Measurements from ENCODE around the gene BRCC3.

BRCC3 gene

GRCh38 chrX:155070975-155071693 lies at the start of gene BRCC3, which contains the start of the genes CMC4 and MTCP1:
BRCC3 (plus strand) TSS chrX:155071508; CDS start chrX:155071528, 20 bp downstream.
CMC4 (minus strand) TSS chrX:155071136; CDS start chrX:155064023, 7,113 bp downstream.
MTCP1 (minus strand) TSS chrX:155071136; CDS start chrX:155066010, 5,126 bp downstream.
- DNase-seq, result peak; percentile 79

- DNase-seq, result no peak
Observed at GRCh38 chrX:155022585-155022984, 48.7 kb upstream of the BRCC3 start, which contains the start of gene F8. F8 (minus strand) TSS chrX:155022723; CDS start chrX:155022552, 171 bp downstream.

GRCh38 chrX:155023907-155024833 lies 47.1 kb upstream of the BRCC3 start:
- no peak for DNase-seq

- DNase-seq, result no peak
Observed at GRCh38 chrX:155026420-155026726, 44.9 kb upstream of the BRCC3 start.

GRCh38 chrX:155026727-155027508 lies 44.4 kb upstream of the BRCC3 start, which contains the start of gene FUNDC2:
FUNDC2 (plus strand) TSS chrX:155026844; CDS start chrX:155026939, 95 bp downstream.
- peak; percentile 86 for DNase-seq

- DNase-seq, result peak; percentile 25
Observed at GRCh38 chrX:155027509-155028066, 43.7 kb upstream of the BRCC3 start.

GRCh38 chrX:155028129-155028528 lies 43.2 kb upstream of the BRCC3 start:
- no peak for DNase-seq

GRCh38 chrX:155028877-155029291 lies 42.4 kb upstream of the BRCC3 start:
- no peak for DNase-seq

- no peak for DNase-seq
Observed at GRCh38 chrX:155031657-155032056, 39.7 kb upstream of the BRCC3 start.

GRCh38 chrX:155035688-155036087 lies 35.6 kb upstream of the BRCC3 start:
- no peak for DNase-seq

GRCh38 chrX:155046129-155046810 lies 25.0 kb upstream of the BRCC3 start:
- DNase-seq, result no peak

- no peak for DNase-seq
Observed at GRCh38 chrX:155046811-155047528, 24.3 kb upstream of the BRCC3 start.

GRCh38 chrX:155048977-155049619 lies 22.2 kb upstream of the BRCC3 start:
- DNase-seq, result peak; percentile 1

- no peak for DNase-seq
Observed at GRCh38 chrX:155052738-155053498, 18.4 kb upstream of the BRCC3 start.

- no peak for DNase-seq
Observed at GRCh38 chrX:155053656-155054055, 17.7 kb upstream of the BRCC3 start.

- DNase-seq, result no peak
Observed at GRCh38 chrX:155054255-155054654, 17.1 kb upstream of the BRCC3 start.

- DNase-seq, result no peak
Observed at GRCh38 chrX:155055494-155055893, 15.8 kb upstream of the BRCC3 start.

GRCh38 chrX:155056471-155056870 lies 14.8 kb upstream of the BRCC3 start:
- no peak for DNase-seq

GRCh38 chrX:155056877-155057792 lies 14.2 kb upstream of the BRCC3 start:
- peak; percentile 23 for DNase-seq
